Stimulated activated CD4-positive, alpha-beta T cell treated with anti-CD3 and anti-CD28 coated beads, TNF-alpha, amount 100 ng/mL, for 24 hours (primary cell): Measurements from ENCODE around the gene ZNF521.
"Not testable (repeated sequence)": the region's sequence is repeated elsewhere in the genome, so short reads cannot be mapped to it uniquely, and the experiment has no call there.

Source experiments
- DNase-seq, 3 experiments: peaks; one replicate each; pipeline ENCODE4 v3.0.0-alpha.2; 2020; ENCODE audit warnings: low read depth in 3 of 3

Gene ZNF521

DNA sequence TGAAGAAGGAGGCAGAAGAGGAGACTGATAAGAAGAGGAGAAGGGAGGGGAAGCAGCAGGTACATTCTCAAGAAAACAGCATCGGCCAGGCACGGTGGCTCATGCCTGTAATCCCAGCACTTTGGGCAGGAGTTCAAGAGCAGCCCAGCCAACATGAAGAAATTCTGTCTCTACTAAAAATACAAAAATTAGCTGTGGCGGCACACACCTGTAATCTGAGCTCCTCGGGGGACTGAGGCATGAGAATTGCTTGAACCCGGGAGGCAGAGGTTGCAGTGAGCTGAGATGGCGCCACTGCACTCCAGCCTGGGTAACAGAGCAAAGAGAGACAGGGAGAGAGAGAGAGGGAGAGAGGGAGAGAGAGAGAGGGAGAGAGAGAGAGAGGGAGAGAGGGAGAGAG is 318.8 kb downstream of the ZNF521 start:
- DNase-seq: not testable (repeated sequence)

- no peak for DNase-seq
Measured at GRCh38 chr18:25029802-25030201, 322.2 kb downstream of the ZNF521 start.

DNA sequence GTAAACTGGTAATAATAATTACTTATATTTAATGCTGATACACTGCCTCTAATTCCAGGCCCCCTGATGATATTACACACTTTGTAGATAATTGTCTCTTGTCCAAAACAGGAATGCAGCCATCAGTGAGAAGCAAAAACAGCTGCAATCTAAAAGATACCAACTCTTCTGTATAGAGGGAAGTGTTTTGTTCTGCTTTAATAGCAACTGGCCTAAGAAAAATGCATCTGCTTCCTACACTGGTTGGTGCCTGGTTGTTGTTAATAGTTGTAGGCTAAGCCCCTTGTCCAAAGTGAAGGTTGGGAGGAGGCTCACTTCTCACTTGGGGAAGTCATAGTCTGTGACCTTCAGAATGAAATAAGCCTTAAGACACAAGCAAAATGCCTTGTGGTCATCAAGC is 332.0 kb downstream of the ZNF521 start:
- no peak for DNase-seq

DNA sequence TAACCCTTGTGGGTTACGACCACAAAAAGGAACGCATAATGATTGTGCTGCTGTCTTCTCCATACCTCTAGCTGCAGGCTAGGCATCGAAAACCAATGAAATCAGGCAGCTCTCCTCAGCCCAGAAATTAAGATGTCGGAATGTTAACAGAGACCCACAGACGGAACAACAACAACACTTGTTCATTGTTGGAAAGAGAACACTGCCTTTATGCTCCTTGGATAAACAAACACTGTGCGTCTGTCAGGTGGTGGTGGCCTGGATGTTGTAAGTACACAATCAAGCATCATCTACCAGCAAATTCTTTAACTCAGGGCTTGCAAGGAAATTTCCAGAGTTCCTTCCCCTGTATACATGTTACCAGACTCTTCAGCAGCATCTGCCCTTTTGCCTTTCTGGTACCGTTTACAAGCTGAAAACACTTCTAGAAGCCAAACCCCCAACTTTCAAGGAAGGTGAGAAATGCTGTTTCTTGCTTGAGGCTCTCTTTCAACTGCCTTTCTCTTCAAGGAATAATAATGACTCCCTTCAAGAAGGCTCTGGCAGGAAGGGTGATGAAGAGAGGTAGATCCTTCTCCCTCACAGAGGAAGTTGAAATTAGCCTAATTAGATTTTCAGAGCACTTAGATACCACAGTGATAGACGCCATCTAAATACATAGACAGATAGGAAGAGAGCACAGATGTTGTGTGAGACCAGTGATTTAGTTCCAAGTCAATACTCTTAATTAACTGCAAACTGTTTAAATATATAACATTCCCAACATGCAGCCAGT is 332.7 kb downstream of the ZNF521 start:
- no peak for DNase-seq

DNA sequence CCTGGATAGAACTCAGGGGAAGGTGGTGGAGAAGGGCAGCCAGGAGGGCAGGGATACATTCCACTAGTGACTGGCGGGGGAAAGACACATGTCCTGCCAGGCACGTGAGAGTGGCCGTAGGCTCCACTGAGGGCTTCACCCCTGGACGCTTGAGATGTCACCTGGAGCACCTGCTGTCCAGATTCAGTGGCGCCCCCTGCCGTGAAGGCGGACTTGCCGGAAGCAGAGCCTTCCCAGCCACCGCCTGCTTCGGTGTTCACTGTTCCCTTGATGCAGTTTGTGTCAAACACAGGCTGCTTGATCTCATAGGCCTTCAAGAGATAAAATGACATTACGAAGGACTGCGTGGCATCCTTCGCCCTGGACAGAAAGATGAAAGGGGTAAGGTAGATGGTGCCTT is 335.3 kb downstream of the ZNF521 start:
- DNase-seq: no peak

DNA sequence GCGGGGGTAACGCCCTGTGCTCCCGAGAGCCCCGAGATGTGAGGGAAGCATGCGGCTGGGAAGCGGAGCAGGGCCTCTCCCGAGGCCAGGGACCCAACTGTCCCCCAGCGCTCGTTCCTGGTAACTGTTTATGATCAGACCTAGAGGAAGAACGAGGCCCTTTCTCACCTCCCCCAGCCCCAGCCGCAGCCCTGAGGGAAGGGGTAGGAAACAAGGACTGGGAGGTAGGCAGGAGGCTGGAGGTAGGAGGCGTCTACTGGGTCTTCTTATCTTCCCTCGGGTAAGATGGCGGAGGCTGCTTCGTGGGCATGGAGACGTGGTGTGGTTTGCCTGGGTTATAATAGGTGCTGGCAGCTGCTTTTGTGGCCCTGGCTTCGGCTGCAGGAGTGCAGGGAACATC is 335.8 kb downstream of the ZNF521 start:
- no peak for DNase-seq
